KMS-11 (cell line): Measurements from ENCODE around the gene ZMAT5.

ENCODE experiments used
- H2AFZ ChIP-seq: fragments of 200-600 bp; sonication (generic); 2 replicates; pipeline ENCODE4 v1.6.1; 2016; ENCODE audit warnings: antibody characterized with exemption, mixed run types, low read depth
- H3K27ac ChIP-seq: fragments of 200-600 bp; sonication (generic); 2 replicates; pipeline ENCODE4 v1.6.1; 2016; ENCODE audit warnings: mild to moderate bottlenecking, mixed run types
- H3K27me3 ChIP-seq: fragments of 200-600 bp; sonication (generic); 2 replicates; pipeline ENCODE4 v1.6.1; 2017; ENCODE audit warnings: mild to moderate bottlenecking, low read depth, mixed run types, moderate library complexity; ENCODE audit not compliant: insufficient read depth
- H3K36me3 ChIP-seq: fragments of 200-600 bp; sonication (generic); 2 replicates; pipeline ENCODE4 v1.6.1; 2017; ENCODE audit warnings: mild to moderate bottlenecking, mixed run types; ENCODE audit not compliant: insufficient read depth
- H3K4me1 ChIP-seq: fragments of 200-600 bp; sonication (generic); 2 replicates; pipeline ENCODE4 v1.6.1; 2016; ENCODE audit warnings: mild to moderate bottlenecking, low read depth, mixed run types; ENCODE audit not compliant: poor library complexity, severe bottlenecking
- H3K4me2 ChIP-seq: fragments of 200-600 bp; sonication (generic); 2 replicates; pipeline ENCODE4 v1.7.0; 2016; ENCODE audit warnings: mild to moderate bottlenecking, mixed run types
- H3K4me3 ChIP-seq: fragments of 200-600 bp; sonication (generic); IDR thresholded peaks from 2 replicates; pipeline ENCODE4 v1.6.1; 2017; ENCODE audit warnings: low read depth, low read length, mixed read lengths; ENCODE audit not compliant: insufficient read depth
- H3K79me2 ChIP-seq: fragments of 200-600 bp; sonication (generic); 2 replicates; pipeline ENCODE4 v1.6.1; 2016; ENCODE audit warnings: low read depth, mixed run types; ENCODE audit not compliant: insufficient read depth
- H3K9ac ChIP-seq: fragments of 200-600 bp; sonication (generic); 2 replicates; pipeline ENCODE4 v1.6.1; 2016; ENCODE audit warnings: mild to moderate bottlenecking, mixed run types
- H4K20me1 ChIP-seq: fragments of 200-600 bp; sonication (generic); 2 replicates; pipeline ENCODE4 v1.6.1; 2016; ENCODE audit warnings: mild to moderate bottlenecking, mixed run types; ENCODE audit not compliant: insufficient read depth
- CTCF ChIP-seq: fragments of 200-600 bp; sonication (generic); conservative IDR thresholded peaks from 2 replicates; pipeline ENCODE4 v1.6.1; 2017; ENCODE audit warnings: low read depth, mild to moderate bottlenecking, antibody characterized with exemption, low read length, moderate library complexity, mixed read lengths

The ZMAT5 gene

GRCh38 chr22:29762263-29762662, 4.5 kb downstream of the ZMAT5 start:
- Histone ChIP-seq H2AFZ (no peak overlapping the region), H3K9ac (no peak overlapping the region), H3K36me3 (no peaks in the 10 kb centered on the region), H3K4me1 (peaks cover 5% of the 10 kb centered on the region), H4K20me1 (no peaks in the 10 kb centered on the region), H3K27me3 (no peaks in the 10 kb centered on the region), H3K4me3 (no peak overlapping the region), H3K79me2 (no peaks in the 10 kb centered on the region), H3K27ac (no peak overlapping the region), H3K4me2 (no peak overlapping the region)
- TF ChIP-seq CTCF, result no peak

DNA sequence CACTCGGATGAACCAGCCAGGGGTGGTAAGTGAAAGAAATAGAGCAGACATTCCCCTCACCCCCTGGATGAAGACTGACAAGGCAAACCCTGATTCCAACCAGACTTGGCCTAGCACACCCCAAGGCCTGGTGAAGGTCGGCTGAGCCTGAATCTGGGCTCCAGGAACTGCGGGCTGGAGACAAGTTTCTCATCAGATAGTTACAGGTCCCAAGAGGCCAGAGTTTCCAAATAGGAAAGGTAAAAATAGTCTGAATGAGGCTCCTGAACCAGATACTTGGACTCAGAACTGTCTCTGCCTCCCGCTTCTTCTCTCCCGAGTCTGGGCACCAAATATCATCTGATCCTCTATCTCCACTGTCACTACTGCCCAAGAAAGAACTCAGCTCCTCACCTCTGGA, 7.8 kb downstream of the ZMAT5 start:
- no peaks in the 10 kb centered on the region for H3K36me3 ChIP-seq
- no peaks in the 10 kb centered on the region for H3K4me1 ChIP-seq
- H4K20me1 ChIP-seq, result no peaks in the 10 kb centered on the region
- H3K79me2 ChIP-seq, result no peaks in the 10 kb centered on the region
- no peak for TF ChIP-seq CTCF
- no peak overlapping the region for H2AFZ ChIP-seq
- no peak overlapping the region for H3K4me3 ChIP-seq
- H3K27me3 ChIP-seq, result no peaks in the 10 kb centered on the region
- H3K9ac ChIP-seq, result no peak overlapping the region
- H3K4me2 ChIP-seq, result no peak overlapping the region
- H3K27ac ChIP-seq, result no peak overlapping the region

DNA sequence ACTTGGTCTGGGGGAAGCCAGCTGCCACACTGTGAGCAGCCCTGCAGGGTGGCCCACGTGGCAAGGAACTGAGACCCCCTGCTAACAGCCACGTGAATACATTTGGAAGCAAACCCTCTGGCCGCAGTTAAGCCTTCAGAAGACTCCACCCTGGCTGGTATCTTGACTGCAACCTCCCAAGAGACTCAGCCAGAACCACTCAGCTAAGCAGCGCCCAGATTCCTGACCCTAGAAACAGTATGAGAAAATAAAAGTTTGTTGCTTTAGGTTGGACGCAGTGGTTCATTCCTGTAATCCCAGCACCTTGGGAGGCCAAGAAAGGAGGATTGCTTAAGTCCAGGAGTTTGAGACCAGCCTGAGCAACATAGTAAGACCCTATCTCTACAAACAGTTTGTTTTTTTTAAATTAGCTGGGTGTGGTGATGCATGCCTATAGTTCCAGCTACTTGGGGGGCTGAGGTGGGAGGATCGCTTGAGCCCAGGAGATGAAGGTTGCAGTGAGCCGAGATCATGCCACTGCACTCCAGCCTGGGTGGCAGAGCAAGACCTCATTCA, 8.7 kb downstream of the ZMAT5 start:
- no peaks in the 10 kb centered on the region for H3K79me2 ChIP-seq
- H3K36me3 ChIP-seq, result no peaks in the 10 kb centered on the region
- H3K4me1 ChIP-seq, result no peaks in the 10 kb centered on the region
- no peak overlapping the region for H3K27ac ChIP-seq
- H4K20me1 ChIP-seq, result no peaks in the 10 kb centered on the region
- TF ChIP-seq CTCF, result no peak
- no peak overlapping the region for H3K9ac ChIP-seq
- H3K27me3 ChIP-seq, result no peaks in the 10 kb centered on the region
- no peak overlapping the region for H3K4me2 ChIP-seq
- no peak overlapping the region for H2AFZ ChIP-seq
- H3K4me3 ChIP-seq, result no peak overlapping the region

- TF ChIP-seq CTCF, result no peak
- no peak overlapping the region for H3K27ac ChIP-seq
- no peak overlapping the region for H3K4me3 ChIP-seq
- H3K79me2 ChIP-seq, result no peaks in the 10 kb centered on the region
- no peaks in the 10 kb centered on the region for H4K20me1 ChIP-seq
- H3K36me3 ChIP-seq, result no peaks in the 10 kb centered on the region
- H3K4me1 ChIP-seq, result no peaks in the 10 kb centered on the region
- no peaks in the 10 kb centered on the region for H3K27me3 ChIP-seq
- H3K4me2 ChIP-seq, result no peak overlapping the region
- no peak overlapping the region for H2AFZ ChIP-seq
- no peak overlapping the region for H3K9ac ChIP-seq
Observed at GRCh38 chr22:29757096-29757495, 9.7 kb downstream of the ZMAT5 start.
